NCI-H187 treated with DMSO at 0.1 percent for 48 hours (cell line): ENCODE data around the gene PARD3B.

ENCODE experiments used
- DNase-seq: peaks from one replicate; lab custom pipeline; 2025; lab: John Stamatoyannopoulos, UW

Gene PARD3B

GRCh38 chr2:205013586-205013985 is 468.3 kb downstream of the PARD3B start:
- no peak for DNase-seq

DNA sequence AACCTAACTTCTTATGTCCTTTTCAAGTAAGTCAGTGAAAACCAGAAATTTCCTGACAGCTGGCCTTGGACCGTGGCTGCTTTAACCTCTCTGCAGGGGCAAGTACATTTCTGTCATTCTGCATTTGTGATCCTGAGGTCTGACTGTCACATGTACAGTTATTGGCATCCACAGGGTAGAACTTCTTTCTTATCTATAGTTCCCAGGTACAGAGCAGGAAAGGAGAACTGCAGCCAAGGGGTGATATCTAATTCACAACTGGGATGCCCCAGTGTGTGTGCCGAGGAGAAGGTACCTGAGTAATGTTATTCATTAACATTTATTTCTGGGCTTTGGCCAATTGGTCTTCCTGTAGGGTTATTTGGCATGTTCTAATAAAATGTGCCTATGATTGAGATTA is 468.9 kb downstream of the PARD3B start:
- DNase-seq: no peak

DNA sequence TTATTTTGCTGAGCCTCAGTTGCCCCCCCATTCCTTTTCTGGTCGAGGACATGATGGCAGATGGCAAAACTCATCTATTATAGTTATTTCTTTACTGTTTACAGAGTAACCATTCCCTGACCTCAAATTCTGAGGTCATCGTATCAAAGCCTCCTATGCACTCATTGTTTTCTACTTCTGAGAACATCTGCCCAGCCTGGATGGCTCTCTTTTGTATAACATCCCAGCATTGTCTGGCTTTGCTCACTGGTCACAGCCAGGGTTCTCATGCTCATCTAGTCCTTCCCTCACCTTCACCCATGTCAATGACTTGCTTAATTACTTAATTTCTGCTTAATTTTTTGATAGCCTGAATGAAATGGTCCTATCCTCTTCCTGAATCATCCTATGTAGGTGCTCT is 472.1 kb downstream of the PARD3B start:
- DNase-seq: no peak

GRCh38 chr2:205017912-205018311 is 472.6 kb downstream of the PARD3B start:
- no peak for DNase-seq

DNA sequence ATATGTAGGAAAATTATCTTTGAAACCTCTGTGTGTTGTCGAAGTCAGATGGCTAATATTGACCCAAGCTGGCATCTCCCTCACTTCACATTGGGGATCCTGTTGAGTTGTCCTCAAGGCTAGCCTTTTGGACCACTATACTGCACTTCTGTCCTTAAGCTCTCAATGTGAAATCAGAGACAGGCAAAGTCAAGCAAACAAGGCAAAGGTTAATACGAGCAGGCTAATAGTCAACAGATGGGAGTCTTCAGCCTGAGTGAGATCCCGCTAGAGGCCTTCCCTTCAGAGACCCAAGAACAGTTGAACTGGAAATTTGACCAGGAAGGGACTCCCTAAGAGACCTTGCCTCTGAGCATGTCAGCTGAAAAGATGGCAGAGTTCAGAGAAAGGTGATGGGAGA is 475.4 kb downstream of the PARD3B start:
- no peak for DNase-seq

DNA sequence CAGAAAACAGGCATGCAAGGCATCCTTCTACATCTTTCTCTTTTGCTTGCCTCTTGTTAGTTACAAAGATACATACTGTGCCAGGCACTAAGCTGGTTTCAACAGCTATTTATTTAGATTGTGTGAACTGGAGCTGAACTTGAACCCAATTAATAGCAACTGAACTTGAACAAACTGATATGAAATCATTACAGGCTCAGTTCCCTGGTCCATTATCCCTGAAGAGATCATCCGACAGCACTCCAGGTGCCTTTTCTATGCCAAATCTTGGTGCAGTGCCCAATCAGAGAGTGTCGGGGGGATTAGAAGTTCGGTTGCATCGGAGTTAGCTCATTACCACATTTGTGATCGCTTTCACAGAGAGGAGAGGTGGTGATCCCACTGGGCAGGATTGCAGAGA is 477.6 kb downstream of the PARD3B start:
- no peak for DNase-seq

GRCh38 chr2:205024822-205025518 is 479.7 kb downstream of the PARD3B start:
- DNase-seq: no peak

- no peak for DNase-seq
Measured at GRCh38 chr2:205025580-205026240, 480.4 kb downstream of the PARD3B start.

DNA sequence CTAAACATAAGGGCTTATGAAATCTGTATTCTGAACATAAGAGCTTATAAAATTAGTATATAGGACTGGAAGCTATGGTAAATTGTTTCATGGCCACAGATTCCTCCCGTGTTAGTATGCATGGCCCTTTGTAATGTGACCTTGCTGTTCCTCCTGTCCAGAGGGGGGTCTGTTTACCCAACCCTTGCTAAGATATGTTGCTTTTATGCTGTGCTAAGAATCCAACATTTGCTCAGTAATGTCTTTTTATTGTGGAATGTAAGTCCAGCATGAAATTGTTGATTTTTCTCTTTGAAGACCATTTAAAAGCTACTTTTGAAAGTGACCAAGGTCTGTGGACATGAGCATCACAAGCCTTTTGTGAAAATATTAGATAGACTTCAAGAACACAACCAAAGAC is 485.4 kb downstream of the PARD3B start:
- DNase-seq: no peak

DNA sequence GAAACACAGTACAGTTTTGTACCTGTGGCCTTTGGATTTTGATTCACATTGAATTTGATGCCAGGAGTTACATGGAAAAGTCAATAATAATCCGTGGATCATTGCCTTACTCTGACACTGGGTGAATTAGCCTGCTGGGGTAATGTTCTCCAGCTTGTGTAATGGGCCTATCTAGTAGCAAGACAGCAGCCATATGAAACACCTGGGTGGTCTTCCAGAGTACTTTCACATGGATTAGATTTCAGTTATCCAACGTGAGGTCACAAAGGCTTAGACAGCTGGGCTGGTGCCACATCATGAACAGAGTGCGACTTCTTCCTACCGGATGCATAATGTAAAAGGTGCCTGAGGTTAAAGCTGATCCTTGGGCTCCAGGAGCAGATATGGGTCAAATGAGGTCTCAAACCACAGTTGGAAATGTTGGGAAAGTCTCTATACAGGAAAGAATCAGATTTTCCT is 486.8 kb downstream of the PARD3B start:
- no peak for DNase-seq

DNA sequence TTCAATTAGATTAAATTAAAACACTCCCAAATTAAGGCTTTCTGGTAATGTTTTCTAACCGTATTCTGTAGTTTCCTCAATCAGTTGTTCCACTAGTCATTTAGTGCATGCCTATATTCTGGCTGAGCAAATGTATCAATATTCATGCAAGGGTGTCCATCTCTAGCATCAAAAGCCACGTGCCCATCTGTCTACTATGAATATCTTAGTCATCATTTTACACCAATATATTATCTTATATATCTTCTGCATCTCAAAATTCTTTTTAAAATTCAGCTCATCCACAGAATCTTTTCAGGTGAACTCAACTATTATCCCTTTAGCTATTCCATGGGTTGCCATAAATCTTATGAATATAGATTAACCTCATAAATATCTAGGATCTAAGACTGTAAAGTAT is 488.2 kb downstream of the PARD3B start:
- no peak for DNase-seq

DNA sequence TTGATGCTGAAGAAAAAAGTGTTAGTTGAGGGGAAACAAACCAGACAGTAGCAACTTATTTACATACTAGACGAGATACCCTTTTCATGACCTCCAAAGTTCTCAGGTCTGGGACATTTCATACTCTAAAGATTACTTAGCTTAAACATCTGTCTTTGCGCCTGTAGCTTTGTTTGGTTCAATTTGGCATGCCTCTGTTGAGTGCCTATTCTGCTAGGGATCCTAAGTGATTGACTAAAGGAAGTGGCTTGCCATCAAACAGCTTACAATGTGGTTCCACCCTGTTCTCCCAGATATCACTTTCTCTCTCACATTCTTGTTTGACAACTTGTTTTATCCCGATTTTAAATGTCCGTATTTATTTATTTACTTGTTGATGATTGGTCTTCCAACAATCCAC is 488.8 kb downstream of the PARD3B start:
- DNase-seq: no peak

GRCh38 chr2:205040323-205040722 is 495.0 kb downstream of the PARD3B start:
- no peak for DNase-seq

GRCh38 chr2:205041472-205042130 is 496.3 kb downstream of the PARD3B start:
- no peak for DNase-seq

- no peak for DNase-seq
Measured at GRCh38 chr2:205043285-205043684, 498.0 kb downstream of the PARD3B start.

DNA sequence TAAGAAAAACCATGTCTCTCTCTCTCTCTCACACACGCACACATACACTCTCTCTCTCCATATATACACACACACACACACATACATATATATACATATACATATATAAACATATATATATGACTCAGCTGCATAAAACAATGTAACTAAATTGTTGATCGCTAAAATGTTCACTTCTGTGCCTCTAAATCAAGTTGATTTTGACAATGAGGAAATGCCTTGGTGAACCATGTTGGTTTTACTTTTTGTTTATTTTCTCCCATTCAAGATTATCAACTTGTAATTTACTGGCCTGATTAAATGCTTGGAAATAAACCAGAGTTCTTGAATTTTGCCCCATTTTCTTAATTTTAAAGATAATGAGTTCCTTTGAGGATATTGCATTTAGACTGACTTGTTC is 500.4 kb downstream of the PARD3B start:
- no peak for DNase-seq

DNA sequence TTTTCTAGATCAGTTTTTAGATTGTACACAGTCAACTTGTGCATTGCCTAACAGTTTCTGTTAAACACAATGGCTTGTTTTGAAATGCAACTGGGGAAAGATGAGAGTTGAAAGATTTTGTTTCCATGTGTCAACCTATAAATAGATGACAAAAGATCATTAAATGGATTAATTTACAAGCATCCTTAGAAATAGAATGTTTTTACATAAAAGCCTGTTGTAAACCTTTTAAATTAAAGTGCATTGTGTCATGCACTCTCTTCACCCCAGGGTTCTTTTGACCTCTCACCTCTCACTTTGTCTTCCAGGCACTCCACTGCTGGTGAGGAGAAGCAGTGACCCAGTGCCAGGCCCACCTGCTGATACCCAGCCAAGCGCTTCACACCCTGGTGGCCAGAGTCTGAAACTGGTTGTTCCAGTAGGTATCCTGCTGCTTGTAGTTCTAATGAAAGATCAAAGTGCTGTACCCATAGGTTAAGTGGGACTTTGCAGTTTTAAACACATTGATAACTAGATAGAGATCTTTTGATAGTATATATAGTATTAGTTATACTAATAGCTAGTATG is 502.1 kb downstream of the PARD3B start:
- DNase-seq: no peak

- no peak for DNase-seq
Measured at GRCh38 chr2:205051417-205051816, 506.1 kb downstream of the PARD3B start.

DNA sequence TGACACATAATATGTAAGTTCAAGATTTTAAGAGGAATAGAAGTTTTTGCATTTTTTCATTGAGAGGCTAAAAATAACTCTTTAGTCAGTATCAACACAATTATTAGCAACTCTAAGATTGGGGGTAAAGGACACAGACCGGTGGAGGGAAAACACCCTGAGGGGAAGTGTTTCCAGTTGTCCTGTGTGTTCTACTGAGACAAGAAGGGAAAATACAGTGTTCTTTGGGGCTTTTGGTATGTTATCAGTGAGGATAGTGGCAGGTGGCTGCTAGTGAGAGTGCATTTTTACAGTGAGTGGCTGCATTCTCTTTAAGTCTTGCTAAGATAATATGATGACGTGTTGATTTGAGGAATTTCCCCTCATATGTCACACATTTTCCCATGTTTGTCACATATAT is 507.5 kb downstream of the PARD3B start:
- DNase-seq: no peak

GRCh38 chr2:205053827-205054410 is 508.6 kb downstream of the PARD3B start:
- no peak for DNase-seq

GRCh38 chr2:205054789-205055188 is 509.5 kb downstream of the PARD3B start:
- DNase-seq: no peak

DNA sequence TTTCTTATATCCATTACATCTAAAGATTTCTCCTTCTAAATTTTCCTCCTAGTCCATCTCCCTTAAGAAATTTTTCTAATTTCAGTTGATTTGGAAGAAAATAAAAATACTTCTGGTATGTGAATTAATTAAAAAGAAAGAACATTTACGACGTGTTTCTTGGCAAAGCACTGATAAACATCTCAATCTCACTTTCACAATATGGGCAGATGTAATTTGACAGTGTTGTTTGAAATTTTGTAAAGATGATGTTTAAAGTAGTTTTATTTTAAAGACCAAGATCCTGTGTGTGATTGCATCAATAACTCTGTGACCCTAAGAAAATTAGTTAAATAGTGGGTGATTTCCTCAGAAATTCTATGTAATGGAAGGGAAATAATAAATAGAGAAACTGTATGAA is 510.0 kb downstream of the PARD3B start:
- DNase-seq: no peak

GRCh38 chr2:205056151-205056561 is 510.9 kb downstream of the PARD3B start:
- no peak for DNase-seq
